CD4-positive, alpha-beta T cell treated with Interleukin-1 beta for 1 hour (primary cell): ENCODE measurements around the gene UBL5.
"Not testable (repeated sequence)": the region's sequence is repeated elsewhere in the genome, so short reads cannot be mapped to it uniquely, and the experiment has no call there.

ENCODE experiments used
- DNase-seq, 2 donors: peaks; one replicate each; pipeline ENCODE4 v3.0.0-alpha.2; 2020 to 2022

UBL5 gene

DNA sequence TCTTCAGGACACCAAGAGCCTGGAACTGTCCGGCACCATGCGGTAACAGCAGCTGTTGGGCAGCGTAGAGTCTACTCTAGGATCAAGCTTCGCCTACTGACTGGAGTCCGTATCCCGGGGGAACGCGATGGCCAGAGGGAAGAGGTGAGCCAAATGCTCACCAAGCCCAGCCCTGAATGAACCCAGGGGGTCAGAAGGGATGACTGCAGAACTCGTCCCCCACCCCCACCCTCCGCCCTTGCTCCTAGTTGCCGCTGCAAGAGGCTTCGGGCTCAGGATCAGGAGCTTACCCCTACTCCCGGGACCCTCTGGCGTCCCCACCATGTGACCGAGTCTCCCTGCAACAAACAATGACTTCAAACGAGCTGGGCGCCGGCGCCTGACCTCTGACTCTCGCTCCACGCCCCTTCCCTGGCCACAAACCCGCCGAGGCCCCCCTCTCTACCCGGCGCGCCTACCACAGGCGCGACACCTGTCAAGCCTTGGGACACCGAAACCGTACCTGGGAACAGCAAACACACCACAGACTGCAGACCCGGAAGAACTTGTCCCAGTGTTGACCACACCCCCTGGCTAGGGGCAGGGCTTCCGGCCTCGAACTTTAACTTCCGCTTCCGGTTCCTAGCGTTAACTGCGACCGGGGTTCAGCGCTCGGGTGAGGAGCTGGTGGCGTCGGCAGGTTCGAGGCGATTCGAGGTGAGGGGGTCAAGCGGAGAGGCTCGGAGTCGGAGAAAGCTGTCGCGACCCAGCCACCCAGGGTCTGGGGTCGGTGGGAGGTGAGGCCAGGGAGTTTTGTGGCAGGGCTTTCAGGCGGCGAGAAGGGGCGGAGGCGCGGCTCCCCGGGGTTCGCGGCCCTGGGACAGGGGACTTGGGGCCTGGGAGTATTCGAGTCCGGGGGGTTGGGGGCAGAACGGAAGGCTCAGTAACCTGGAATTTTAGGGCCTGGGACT, at the start of gene UBL5:
TSS of gene UBL5 (plus strand) at position 630 of the 950 bp plus-strand sequence. CDS start 420 bp downstream, outside the sequence.
- DNase-seq = peak; percentile 90 to 92

DNA sequence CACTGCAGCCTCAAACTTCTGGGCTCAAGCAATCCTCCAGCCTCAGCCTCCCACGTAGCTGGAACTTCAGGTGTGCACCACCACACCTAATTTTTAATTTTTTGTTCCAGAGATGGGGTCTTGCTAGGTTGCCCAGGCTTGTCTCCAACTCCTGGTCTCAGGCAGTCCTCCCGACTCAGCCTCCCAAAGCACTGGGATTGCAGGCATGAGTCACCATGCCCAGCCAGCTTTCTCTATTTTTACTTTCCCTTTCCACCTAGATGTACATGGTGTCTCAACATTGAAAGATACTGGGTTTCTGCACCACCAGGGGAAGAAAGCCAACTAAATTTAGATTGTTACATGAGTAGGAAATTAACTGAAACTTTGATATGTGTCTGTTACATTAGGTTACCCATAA, 45.4 kb upstream of the UBL5 start:
- no peak for DNase-seq

DNA sequence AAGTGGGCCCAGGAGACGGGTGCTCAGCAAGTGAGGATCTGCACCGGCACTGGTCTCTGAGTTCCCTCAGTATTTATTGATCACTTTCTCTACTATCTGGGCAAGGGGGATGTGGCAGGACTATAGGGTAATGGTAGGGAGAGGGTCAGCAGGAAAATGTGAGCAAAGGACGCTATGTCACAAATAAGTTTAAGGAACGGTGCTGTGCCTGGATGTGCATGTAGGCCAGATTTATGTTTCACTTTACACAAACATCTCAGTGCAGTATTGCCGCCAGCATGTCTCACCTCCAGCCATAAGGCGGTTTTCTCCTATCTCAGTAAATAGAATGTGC, 43.6 kb upstream of the UBL5 start:
- DNase-seq = not testable (repeated sequence)

DNA sequence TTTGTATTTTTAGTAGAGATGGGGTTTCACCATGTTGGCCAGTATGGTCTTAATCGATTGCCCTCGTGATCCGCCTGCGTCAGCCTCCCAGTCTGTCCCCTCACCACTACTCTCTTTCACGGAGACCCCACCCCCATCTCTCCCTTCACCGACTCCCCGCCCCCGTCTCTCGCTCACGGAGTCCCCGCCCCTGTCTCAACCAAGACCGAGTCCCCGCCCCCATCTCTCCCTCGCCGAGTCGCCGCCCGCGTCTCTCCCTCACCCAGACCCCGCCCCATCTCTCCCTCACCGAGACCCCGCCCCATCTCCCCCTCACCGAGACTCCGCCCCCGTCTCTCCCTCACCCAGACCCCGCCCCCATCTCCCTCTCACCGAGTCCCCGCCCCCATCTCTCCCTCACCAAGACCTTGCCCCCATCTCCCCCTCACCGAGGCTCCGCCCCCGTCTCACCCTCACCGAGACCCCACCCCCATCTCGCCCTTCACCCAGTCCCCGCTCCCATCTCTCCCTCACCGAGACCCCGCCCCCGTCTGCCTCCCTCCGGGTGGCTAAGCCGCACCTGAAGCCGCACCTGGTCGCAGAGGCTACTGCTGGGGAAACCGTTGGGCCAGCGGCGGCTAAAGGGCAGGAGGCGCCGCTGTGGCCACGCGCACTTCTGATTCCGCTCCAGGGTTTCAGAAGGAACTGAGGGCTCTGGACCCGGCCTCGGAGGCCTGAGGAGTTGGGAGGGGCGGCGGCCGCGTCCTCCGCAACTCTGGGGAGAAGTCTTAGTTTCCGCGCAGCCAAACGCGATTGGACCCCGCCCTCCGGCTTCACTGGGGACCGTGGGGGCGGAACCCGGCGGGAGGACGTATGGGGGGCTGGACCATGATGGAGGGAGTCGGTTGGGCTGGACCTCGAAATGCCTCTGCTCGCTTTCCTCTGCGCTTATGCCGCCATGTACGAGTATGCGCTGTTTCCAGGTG, 42.1 kb upstream of the UBL5 start:
- DNase-seq = peak; percentile 96

DNA sequence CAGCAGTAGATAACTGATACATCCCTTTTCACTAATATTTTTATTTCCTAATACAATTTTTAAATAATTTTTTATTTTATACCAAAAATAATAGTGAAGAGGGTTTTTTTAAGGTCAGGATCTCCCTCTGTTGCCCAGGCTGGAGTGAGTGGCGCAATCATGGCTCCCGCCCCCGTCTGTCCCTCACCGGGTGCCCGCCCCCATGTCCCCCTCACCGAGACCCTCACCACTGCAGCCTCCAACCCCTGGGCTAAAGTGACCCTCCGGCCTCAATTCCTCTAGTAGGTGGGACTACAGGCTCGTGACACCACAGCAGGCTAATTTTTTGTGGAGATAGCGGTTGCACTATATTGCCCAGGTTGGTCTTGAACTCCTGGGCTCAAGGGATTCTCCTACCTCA, 41.4 kb upstream of the UBL5 start:
- no peak for DNase-seq

DNA sequence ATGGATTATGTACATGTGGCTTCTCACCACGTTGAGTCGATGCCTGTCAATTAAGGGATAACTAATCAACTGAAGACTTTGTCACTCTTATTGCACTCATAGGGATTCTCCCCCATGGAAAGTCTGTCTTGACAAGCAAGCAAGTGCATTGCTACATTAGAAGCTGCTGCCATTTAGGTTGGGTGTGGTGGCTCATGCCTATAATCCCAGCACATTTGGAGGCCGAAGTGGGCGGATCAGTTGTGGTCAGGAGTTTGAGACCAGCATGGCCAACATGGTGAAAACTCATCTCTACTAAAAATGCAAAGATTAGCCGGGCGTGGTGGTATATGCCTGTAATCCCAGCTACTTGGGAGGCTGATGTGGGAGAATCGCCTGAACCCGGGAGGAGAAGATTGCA, 40.9 kb upstream of the UBL5 start:
- no peak for DNase-seq

DNA sequence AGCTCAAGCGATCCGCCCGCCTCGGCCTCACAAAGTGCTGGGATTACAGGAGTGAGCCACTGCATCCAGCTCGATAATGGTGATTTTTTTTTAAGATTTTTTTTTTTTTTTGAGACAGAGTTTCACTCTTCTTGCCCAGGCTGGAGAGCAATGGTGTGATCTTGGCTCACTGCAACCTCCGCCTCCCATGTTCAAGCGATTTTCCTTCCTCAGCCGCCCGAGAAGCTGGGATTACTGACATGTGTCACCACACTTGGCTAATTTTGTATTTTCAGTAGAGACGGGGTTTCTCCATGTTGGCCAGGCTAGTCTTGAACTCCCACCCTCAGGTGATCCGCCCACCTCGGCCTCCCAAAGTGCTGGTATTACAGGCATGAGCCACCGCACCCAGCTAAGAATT, 39.1 kb upstream of the UBL5 start:
- DNase-seq = not testable (repeated sequence)

DNA sequence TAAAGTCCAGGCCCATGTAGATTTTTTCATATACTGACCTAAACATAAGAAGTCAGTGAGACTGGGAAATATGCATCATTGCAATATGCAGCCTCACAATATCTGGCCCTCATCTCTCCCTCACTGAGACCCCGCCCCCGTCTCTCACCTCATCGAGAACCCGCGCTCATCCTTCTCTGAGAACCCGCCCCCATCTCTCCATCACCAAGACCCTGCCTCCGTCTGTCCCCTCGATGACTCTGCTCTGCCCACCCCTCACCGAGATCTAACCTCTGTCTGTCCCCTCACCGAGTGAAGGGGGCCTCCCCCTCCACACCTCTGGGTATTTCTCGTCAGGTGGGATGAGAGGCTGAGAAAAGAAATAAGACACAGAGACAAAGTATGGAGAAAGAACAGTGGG, 38.7 kb upstream of the UBL5 start:
- DNase-seq = no peak

DNA sequence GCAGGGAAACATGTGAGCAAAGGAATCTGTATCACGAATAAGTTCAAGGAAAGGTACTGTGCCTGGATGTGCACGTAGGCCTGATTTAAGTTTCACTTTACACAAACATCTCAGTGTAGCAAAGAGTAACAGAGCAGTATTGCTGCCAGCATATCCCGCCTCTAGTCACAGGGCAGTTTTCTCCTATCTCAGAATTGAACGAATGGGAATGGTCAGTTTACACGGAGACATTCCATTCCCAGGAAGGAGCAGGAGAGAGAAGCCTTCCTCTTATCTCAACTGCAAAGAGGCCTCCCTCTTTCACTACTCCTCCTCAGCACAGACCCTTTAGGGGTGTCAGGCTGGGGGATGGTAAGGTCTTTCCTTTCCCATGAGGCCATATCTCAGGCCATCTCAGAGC, 38.1 kb upstream of the UBL5 start:
- not testable (repeated sequence) for DNase-seq

DNA sequence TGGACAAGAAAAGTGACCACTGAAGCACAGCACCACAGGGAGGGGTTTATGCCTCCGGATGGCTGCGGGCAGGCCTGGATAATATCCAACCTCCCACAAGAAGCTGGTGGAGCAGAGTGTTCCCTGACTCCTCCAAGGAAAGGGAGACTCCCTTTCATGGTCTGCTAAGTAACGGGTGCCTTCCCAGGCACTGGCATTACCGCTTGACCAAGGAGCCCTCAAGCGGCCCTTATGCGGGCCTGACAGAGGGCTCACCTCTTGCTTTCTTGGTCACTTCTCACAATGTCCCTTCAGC, 36.7 kb upstream of the UBL5 start:
- DNase-seq = not testable (repeated sequence)

DNA sequence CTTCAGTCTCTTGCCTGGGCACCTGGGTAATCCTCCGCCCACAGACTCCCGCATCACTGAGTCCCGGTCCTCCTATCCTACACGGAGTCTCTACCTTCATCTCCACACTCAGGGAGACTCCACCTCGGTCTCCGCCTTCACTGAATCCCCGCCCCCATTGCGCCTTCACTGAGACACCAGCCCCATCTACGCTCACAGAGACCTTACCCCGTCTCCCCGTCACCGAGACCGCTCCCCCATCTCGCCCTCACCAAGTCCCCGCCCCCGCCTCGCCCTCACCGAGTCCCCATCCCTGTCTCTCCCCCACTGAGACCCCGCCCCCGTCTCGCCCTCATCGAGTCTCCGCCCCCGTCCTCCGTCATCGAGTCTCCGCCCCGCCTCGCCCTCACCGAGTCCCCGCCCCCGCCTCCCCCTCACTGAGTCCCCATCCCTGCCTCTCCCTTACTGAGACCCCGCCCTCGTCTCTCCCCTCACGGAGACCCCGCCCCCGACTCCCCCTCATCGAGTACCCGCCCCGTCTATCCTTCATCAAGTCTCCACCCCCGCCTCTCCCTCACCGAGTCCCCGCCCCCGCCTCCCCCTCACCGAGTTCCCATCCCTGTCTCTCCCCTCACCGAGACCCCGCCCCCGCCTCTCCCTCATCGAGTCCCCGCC, 36.0 kb upstream of the UBL5 start:
- DNase-seq = peak; percentile 95 to 96

DNA sequence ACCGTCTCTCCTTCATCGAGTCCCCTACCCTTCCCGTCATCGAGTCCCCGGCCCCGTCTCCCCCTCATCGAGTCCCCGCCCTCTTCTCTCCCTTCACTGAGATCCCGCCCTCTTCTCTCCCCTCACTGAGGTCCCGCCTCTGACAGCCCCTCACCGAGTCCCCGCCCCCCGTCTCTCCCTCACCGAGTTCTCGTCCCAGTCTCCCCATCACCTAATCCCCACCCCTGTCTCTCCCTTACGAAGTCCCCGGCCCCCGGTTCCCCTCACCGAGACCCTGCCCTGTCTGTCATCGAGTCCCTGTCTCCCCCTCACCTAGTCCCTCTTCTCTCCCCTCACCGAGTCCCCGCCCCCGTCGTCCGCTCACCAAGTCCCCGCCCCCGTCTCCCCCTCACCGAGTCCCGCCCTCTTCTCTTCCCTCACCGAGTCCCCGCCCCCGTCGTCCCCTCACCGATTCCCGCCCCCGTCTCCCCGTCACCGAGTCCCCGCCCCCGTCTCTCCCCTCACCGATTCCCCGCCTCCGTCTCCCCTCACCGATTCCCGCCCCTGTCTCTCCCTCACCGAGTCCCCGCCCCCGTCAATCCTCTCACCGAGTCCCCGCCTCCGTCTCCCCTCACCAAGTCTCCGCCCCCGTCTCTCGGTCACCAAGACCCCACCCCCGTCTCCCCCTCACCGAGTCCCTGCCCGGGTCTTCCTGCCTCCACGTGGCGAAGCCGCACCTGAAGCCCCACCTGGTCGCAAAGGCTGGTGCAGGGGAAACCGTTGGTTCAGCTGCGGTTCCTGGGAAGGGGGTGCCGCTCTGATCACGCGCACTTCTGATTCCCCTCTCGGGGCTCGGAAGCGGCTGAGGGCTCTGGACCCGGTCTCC, 35.3 kb upstream of the UBL5 start:
- peak; percentile 95 for DNase-seq

DNA sequence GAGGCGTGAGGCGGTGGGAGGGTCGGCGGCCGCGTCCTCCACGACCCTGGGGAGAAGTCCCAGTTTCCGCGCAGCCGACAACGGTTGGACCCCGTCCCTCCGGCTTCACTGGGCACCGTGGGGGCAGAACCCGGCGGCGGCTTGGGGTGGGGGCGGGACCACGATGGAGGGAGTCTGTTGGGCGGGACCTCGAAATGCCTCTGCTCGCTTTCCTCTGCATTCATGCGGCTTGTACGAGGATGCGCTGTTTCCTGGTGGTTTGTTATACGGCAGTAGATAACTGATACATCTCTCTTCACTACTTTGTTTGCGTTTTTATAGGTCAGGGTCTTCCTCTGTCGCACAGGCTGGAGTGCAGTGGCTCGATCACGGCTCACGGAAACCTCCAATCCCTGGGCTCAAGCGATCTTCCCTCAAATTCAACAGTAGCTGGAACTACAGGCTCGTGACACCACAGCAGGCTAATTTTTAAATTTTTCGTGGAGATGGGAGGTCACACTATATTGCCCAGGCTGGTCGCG, 34.6 kb upstream of the UBL5 start:
- peak; percentile 71 to 72 for DNase-seq

DNA sequence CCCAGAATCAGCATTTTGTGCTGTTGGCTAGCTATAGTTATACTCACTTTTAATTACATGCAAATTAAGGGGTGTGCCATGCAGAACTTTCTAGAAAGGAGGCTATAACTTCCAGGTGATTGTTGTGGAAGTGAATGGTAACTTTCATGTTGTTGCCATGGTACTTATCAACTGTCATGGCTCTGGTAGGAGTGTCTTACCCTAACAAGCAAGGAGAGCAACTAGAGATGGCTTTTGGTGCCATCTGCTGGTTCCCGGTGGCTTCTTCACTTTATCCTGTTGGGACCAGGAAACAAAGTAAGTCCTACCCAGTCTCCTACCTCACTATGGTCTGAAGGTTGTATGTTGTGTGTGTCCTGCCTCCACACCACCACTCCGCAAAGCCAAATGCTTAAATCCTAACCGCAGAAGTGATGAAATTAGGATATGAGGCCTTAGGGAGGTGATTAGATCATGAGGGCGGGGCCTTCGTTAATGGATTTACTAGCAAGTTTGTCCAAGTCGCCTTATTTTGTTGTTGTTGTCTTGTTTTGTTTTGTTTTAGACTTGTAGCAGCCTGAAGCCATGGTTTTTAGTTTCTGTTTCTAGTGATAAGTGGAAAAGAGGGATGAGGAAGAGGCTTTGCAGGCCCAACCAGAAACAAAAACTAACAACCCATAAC, 31.5 kb upstream of the UBL5 start:
- DNase-seq = peak; percentile 91 to 93

DNA sequence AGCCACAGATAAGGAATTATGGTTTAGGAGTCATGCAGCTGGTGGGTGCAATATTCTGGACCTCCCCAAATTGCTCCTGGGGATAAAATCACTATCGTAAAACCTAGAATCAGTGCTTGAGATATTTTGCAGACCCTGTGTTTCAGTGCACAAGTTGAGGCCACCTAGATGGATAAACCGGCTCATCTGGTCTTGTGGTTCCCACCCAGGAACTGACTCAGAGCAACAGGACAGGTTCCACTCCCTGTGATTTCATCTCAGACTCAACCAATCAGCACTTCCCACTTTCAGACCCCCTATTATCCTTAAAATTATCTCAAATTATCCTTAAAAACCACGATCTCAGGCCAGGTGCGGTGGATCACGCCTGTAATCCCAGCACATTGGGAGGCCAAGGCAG, 29.8 kb upstream of the UBL5 start:
- no peak for DNase-seq

DNA sequence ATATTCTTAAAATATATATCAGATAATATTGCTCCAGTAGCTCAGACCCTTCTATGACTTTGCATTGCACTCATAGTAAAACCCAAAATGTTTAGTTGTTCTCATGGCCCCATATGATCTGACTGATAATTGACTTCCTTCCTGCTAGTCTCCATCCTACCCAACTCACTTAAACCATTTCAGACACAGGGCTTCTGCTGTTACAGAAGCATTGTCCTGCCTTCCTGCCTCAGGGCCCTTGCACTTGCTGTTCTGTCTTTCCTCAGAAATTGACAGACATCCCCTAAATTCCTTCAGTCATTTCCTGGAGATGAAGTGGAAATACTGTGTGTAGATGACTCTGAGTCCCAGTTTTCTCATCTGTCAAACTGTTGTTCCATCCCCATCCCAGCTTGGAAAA, 28.6 kb upstream of the UBL5 start:
- DNase-seq = no peak

DNA sequence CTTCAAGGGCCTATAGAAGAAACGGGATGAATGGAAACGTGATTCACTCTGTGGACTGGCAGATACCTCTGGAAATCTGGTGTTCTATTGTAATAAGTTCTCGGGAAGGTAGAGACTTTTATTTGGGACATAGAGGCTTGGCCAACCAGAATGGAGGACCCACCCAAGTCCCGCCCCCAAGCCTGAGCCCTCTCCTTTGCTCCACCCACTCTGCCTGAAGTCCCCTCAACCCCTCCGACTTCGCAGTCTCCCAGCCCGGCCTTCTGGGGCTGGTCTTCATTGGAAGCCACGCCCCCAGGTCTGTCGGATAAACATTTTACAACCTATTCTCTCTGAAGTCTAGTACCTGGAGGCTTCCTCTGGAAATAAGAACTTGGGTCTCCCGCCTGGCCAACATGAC, 25.7 kb upstream of the UBL5 start:
- DNase-seq = no peak

DNA sequence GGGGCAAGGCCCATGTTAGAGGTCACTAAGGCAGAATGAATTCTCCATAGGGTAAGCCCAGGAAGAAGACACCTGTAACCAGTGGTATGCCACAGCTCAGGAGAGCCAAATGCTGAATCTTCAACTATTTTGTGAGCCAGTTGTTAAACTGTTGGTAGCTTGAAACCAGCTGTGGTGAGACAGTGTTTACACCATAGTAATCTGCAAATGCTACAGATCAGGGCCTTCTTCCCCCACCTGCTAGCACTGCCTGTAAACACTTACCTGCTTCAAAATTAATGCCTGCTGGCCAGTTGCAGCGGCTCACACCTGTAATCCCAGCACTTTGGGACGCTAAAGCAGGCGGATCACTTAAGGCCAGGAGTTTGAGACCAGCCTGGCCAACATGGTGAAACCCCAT, 20.9 kb upstream of the UBL5 start:
- DNase-seq = no peak

DNA sequence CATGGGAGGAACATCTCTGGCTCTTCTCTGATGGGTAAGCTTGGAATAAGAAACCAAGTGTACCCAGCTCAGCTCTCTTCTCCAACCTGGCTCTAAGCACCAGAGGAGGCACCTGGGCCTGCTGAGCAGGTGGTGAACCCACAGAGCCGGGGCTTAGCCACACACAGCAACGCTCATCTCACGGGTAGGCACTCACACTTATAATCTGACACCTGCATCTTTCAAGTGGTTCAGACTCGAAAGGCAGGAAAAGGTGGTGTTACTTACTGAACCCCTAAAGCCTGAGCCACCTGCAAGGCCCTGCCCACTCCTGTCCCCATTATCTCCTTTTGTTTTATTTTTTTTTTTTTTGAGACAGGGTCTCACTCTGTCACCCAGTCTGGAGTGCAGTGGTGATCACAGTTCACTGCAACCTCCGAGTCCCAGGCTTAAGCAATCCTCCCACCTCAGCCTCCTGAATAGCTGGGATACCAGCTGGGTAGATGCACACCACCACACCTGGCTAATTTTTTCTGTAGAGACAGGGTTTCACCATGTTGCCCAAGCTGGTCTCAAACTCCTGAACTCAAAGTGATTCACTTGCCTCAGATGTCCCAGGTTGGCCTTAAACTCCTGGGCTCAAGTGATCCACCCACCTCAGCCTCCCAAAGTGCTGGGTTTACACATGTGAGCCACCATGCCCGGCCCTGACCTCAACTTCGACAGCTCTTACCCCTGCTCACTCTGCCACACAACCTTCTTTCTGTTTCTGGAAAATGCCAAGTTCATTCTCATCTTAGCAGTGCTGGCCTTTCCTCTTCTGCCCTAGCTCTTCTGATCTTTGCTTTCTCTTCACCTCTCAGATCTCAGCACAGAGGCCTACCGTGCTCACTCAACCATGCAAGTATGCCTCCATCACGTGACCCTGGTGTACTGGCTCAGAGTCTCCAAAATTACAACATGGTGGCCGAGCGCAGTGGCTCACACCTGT, 18.6 kb upstream of the UBL5 start:
- DNase-seq = peak; percentile 53 to 64

DNA sequence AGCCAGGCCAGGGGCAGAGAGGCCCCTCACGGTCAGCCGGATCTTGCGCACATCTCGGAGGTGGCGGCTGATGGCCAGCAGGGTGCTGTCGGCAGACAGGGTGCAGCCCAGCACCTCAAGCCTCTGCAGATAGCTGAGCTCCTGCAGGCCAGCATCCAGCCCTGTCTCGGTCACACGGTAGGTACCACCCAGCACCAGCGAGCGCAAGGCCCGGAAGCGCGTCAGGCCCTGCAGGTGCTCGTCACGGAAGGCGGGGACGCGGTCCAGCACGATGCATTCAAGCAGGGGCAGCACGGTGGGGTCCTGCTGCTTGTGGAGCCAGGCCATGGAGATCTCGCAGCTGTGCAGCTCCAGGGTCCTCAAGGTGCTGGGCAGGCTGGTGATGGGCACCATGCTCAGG, 16.6 kb upstream of the UBL5 start:
- DNase-seq = no peak
